BE2C (cell line): ENCODE measurements around the gene MMP2.

Source experiments
- DNase-seq: peaks from one replicate; pipeline ENCODE4 v3.0.0-alpha.2; 2020
- H3K27me3 ChIP-seq: fragments of 250-450 bp; sonication (Bioruptor Pico); 2 replicates; pipeline ENCODE4 v1.5.1; 2020; ENCODE audit warnings: mild to moderate bottlenecking
- H3K36me3 ChIP-seq: fragments of 250-450 bp; sonication (Bioruptor Pico); 2 replicates; pipeline ENCODE4 v1.5.1; 2020; ENCODE audit warnings: mild to moderate bottlenecking
- H3K4me1 ChIP-seq: fragments of 250-450 bp; sonication (Bioruptor Pico); 2 replicates; pipeline ENCODE4 v1.5.1; 2020
- H3K4me3 ChIP-seq: 2 replicates; pipeline ENCODE4 v1.5.1; 2011; ENCODE audit warnings: low read depth, low read length
- H3K9me3 ChIP-seq: fragments of 250-450 bp; sonication (Bioruptor Pico); 2 replicates; pipeline ENCODE4 v1.5.1; 2020
- TF ChIP-seq, protein P1 (sequence below): IDR thresholded peaks from 2 replicates; pipeline ENCODE4 v1.5.1; 2012; ENCODE audit warnings: mild to moderate bottlenecking, low read depth, low read length

The MMP2 gene

DNA sequence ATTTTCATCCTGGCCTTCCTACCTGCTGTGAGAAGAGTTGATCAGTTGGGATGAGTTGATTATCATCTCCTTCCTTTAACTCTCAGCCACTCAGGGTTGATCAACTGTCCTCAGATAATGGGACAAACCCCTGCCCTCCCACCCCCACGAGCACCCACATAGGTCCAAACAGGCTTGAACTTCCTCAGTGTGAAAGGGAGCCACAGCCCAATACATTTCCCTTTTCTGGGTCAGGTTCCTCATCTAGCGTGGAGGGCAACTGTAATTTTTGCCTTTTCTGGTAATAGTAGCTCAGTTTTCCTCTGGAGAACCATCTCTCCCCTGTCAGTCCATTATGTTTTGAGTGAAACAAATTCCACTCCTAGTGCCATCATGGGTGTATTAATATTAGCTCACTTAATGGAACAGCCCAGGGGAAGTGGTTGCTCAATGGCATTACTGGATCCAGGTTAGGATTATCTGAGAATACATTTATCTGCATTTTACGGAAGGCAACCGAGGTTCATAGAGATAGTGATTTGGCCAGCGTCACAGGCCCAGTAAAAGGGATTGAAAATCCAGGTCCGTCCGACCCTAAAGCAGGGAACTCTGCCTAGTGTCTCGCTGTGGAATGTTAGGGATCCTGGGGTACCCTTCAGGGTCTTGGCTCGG, 29.4 kb downstream of the MMP2 start:
- no peaks in the 10 kb centered on the region for H3K27me3 ChIP-seq
- peaks cover 61% of the 10 kb centered on the region for H3K36me3 ChIP-seq
- H3K9me3 ChIP-seq: no peaks in the 10 kb centered on the region
- H3K4me3 ChIP-seq: peak overlapping the region; percentile 73
- H3K4me1 ChIP-seq: peaks cover 10% of the 10 kb centered on the region
- TF ChIP-seq, protein P1, sequence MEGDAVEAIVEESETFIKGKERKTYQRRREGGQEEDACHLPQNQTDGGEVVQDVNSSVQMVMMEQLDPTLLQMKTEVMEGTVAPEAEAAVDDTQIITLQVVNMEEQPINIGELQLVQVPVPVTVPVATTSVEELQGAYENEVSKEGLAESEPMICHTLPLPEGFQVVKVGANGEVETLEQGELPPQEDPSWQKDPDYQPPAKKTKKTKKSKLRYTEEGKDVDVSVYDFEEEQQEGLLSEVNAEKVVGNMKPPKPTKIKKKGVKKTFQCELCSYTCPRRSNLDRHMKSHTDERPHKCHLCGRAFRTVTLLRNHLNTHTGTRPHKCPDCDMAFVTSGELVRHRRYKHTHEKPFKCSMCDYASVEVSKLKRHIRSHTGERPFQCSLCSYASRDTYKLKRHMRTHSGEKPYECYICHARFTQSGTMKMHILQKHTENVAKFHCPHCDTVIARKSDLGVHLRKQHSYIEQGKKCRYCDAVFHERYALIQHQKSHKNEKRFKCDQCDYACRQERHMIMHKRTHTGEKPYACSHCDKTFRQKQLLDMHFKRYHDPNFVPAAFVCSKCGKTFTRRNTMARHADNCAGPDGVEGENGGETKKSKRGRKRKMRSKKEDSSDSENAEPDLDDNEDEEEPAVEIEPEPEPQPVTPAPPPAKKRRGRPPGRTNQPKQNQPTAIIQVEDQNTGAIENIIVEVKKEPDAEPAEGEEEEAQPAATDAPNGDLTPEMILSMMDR: no peak
- no peak for DNase-seq

DNA sequence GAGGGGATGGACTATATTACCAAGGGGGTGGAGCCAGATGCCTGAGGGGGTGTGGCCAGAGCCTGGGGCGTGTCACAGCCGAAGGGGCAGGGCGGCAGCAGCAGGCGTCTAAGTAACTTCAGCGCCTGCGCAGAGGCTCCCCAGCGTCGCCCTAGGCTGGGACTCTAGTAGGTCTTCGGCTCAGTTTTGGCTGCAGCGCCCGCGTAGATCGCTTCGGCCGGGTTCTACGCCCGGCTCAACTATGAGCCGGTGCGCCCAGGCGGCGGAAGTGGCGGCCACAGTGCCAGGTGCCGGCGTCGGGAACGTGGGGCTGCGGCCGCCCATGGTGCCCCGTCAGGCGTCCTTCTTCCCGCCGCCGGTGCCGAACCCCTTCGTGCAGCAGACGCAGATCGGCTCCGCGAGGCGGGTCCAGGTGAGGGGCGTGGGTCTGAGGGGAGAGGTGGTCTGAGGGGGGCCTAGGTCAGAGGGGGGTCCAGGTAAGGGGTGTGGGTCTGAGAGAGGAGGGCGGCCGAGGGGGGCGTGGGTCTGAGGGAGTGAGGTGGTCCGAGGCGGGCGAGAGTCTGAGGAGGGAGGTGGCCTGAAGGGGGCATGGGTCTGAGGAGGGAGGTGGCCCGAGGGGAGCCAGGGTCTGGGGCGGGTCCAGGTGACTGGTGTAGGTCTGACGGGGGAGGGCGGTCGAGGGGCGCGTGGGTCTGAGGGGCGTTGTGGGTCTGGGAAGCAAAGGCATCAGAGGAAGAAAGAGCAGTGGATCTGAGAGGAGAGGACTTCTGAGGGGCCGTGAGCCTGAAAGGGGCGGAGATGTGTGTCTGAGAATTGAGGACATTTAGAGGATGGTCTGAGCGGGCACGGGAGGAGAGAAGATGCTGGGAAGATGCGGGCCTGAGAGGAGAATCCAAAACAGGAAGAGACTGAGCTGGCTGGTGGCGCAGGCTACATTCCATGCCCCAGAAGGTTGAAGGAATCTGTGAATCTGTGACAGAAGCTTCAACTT, 30.2 kb downstream of the MMP2 start, which contains the start of gene LPCAT2:
LPCAT2 (plus strand) TSS at position 132 of the 991 bp plus-strand sequence; CDS start at position 242, 110 bp downstream.
- no peaks in the 10 kb centered on the region for H3K9me3 ChIP-seq
- H3K4me3 ChIP-seq: peak within 1 kb of the TSS; percentile 73
- H3K4me1 ChIP-seq: peaks cover 2% of the 10 kb centered on the region
- TF ChIP-seq, protein P1: no peak
- H3K36me3 ChIP-seq: peaks cover 55% of the 10 kb centered on the region
- no peaks in the 10 kb centered on the region for H3K27me3 ChIP-seq
- DNase-seq: peak; percentile 96

DNA sequence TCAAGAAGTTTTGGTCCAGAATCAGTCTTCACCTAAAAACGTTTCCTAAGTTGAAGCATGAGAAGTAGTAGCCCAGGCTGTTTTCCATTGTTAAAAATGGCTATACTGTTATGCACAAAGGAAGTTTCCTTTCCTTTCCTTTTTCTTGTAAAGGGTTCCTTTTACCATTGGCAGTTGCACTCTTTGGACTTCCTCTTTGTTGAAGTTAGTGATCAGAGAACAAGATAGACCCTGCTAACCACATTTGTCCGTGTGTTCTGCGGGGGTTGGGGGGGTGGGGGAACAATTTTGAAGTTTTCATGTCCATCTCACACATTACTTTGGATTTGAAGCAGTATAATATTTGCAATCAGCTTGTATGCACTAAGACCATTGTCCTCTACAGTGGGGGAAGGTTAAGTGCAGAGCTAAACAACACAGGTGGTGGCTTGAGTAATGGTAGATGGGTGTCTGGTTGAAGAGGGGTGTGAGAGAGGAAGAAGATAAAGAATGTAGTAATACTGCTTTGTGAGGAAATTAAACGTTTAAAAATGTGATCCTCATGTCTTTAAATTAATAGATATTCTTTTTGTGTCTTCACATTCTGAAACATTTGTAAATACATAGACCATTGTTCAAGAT, 31.3 kb downstream of the MMP2 start:
- no peaks in the 10 kb centered on the region for H3K27me3 ChIP-seq
- no peaks in the 10 kb centered on the region for H3K9me3 ChIP-seq
- H3K4me3 ChIP-seq: peak overlapping the region; percentile 73
- TF ChIP-seq, protein P1: no peak
- peaks cover 55% of the 10 kb centered on the region for H3K36me3 ChIP-seq
- no peak for DNase-seq
- H3K4me1 ChIP-seq: no peaks in the 10 kb centered on the region; the same call in 1 of the 2 replicates

DNA sequence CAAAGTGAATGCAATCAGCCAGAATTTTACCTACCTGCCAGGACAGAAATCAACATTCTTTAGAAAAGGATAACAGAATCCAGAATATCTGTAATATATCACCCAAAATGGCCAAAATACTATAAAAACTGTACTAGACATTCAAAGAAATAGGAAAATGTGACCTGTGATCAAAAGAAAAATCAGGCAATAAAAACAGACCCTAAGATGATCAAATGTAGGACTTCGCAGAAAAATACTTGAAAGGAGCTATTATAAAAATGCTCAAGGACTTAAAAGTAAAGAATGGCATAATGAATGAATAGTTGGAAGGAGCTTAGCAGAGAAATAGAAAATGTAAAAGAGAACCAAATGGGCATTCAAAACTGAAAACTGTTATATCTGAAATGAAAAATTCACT, 33.9 kb downstream of the MMP2 start:
- Histone ChIP-seq H3K4me1 (no peaks in the 10 kb centered on the region; the same call in 1 of the 2 replicates), H3K4me3 (no peak overlapping the region), H3K36me3 (peaks cover 47% of the 10 kb centered on the region), H3K9me3 (no peaks in the 10 kb centered on the region), H3K27me3 (no peaks in the 10 kb centered on the region)
- no peak for DNase-seq
- TF ChIP-seq, protein P1: no peak

DNA sequence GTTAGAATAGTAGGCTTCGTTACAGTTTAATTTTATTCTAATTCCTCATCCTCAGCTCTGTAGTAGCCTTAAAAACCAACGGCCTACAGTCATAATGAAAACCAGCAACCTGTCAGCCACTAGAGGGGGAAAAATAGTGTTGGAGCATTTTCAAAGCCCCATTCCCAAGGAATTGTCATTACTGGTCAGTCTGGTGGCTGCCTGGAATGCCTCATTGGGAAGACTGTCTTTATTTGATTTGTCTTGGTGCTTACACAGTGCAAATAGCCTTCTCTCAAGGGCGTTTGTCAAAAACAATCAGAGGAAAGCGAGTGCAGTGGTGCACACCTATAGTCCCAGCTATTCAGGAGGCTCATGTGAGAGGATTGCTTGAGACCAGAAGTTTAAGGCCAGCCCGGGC, 34.6 kb downstream of the MMP2 start:
- Histone ChIP-seq H3K4me3 (no peak overlapping the region), H3K9me3 (no peaks in the 10 kb centered on the region), H3K4me1 (no peaks in the 10 kb centered on the region; the same call in 1 of the 2 replicates), H3K27me3 (no peaks in the 10 kb centered on the region), H3K36me3 (peaks cover 46% of the 10 kb centered on the region)
- no peak for DNase-seq
- TF ChIP-seq, protein P1: peak; percentile 48
